DND-41 (cell line): ENCODE data around the gene GNB1L.

Source experiments
- CTCF ChIP-seq: IDR thresholded peaks from 2 replicates; pipeline ENCODE4 v1.5.1; 2012; ENCODE audit warnings: borderline replicate concordance, low read length, moderate library complexity, mild to moderate bottlenecking; ENCODE audit not compliant: poor library complexity, severe bottlenecking; ENCODE audit errors: extremely low read depth
- EZH2 ChIP-seq: IDR thresholded peaks from 3 replicates; pipeline ENCODE4 v1.6.1; 2012; ENCODE audit warnings: borderline replicate concordance, low read depth, mild to moderate bottlenecking, moderate library complexity, low read length, inconsistent platforms; ENCODE audit not compliant: severe bottlenecking

- no peak for TF ChIP-seq CTCF
- TF ChIP-seq EZH2: no peak
These were observed 47.6 kb upstream of the GNB1L start for GRCh38 chr22:19902245-19902715.
